Bronchus fibroblast of lung (primary cell): Measurements from ENCODE around the gene TBC1D4. TPM values are rescaled to one million over a fixed set of nuclear protein-coding genes. Genes with fewer than 3 reads are reported as not detected.

Experiments
- total RNA-seq: library from RNA; depleted of rRNA; stranded (reverse); fragments of >200 nt; gene quantifications from 2 replicates; pipeline ENCODE4 v1.2.3, GENCODE V29; 2015

The TBC1D4 gene
- 9.1 and 13.5 TPM in 2 replicates for total RNA-seq

GRCh38 chr13:75482070-75482819, at the start of gene TBC1D4:
TSS of gene TBC1D4 (minus strand) at chr13:75482169. CDS start at chr13:75481767, 402 bp downstream.

Other genes with a start within 250 kb of the TBC1D4 start
- 83.6 and 100 TPM in 2 replicates for gene COMMD6, start 55.7 kb upstream of the TBC1D4 start, total RNA-seq
- 48.9 and 49.8 TPM in 2 replicates for gene UCHL3, start 67.6 kb upstream of the TBC1D4 start, total RNA-seq
- 31.4 and 35.5 TPM in 2 replicates for gene LMO7, start 154.2 kb upstream of the TBC1D4 start, total RNA-seq